CD4-positive, alpha-beta T cell treated with Interleukin-2 at 100 ng/mL for 4 hours (primary cell): ENCODE data around the gene JAKMIP1.
"Not testable (repeated sequence)": the region's sequence is repeated elsewhere in the genome, so short reads cannot be mapped to it uniquely, and the experiment has no call there.

Experiments used
- DNase-seq: peaks from one replicate; pipeline ENCODE4 v3.0.0-alpha.2; 2020; ENCODE audit warnings: low spot score

The JAKMIP1 gene

DNA sequence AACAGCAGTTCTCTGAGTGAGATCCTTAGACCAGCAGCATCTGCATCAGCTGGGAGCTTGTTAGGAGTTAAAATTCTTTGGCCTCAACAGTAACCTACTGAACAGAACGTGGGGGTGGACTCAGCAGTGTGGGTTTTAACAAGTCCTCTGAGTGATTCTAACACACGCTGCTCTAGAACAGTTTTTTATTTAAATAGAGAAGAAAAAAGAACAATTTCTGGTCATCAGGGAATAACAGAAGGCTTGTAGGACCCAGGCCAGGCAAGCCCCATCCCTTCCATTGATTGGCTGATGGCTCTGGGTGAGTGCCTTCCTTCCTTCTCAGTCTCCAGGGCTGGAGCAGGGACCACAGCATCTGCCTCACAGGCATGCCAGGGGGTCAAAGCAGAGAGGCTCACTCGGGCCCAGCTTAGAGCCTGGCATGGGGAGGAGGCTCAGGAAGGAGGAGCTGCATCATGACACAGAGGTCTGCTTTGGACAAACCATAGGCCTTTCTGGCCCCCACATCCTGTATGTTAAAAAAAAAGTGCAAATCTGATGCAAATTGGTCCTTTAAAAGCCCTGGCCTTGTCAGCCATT lies 56.7 kb downstream of the JAKMIP1 start:
- no peak for DNase-seq

DNA sequence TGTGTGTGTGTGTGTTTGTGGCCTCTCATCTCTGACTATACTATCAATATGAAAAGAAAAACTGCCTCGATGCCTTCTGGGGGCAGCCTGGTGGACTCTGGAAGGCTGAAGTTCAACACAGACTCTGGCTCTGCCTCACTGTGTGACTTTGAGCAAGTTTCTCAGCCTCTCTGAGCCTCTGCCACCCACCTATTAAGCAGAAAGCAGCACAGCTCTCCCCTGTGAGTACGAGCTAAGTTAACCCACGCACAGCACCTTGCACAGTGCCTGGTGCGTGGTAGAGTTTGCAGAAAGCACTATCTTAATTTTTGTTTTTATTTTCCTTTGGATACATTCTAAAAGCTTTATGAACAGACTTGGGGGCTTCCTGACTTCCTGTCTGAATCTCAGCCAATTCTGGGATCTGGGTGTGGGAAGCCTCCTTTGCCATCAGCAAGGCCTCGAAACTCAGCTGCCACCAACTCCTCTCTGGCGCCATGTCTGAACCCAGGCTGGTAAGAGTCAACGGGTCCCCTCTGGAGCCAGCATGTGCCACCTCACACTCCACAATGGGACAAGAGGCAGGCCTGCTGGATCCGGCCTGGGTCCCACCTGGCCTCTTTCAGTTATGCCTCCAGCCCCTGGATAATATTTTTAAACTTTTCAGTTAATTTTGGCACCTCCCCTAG lies 57.3 kb downstream of the JAKMIP1 start:
- no peak for DNase-seq

GRCh38 chr4:6142511-6142910 lies 57.8 kb downstream of the JAKMIP1 start:
- no peak for DNase-seq

DNA sequence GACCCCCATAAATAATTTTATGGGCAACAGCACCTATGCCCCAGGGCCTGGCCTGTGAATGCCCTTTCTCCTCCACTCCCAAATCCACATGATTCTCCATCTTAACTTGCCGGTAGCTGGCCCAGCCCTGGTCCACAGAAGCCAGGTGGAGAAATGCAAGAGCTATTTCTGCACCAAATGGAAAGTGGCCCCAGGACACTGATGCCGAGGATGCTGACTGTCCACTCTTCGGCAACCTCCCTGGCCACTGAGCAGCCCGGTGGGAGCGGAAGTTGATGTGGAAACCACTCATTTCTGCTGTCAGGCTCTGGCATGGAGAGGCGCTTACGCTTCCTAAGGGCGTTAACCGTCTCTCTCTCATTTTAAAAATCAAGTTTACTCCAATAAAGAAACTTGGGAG lies 58.8 kb downstream of the JAKMIP1 start:
- no peak for DNase-seq

DNA sequence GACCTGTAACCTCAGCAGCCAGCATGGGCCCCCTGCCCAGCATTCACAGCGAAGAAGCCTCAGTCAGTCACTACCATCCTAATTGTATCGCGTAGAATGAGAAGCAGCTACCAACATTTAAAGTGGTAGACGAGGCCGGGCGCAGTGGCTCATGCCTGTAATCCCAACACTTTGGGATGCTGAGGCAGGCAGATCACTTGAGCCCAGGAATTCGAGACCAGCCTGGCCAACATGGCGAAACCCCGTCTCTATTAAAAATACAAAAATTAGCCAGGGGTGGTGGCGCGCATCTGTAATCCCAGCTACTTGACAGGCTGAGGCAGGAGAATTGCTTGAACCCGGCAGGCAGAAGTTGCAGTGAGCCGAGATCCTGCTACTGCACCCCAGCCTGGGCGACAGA lies 59.3 kb downstream of the JAKMIP1 start:
- DNase-seq, result not testable (repeated sequence)

GRCh38 chr4:6137747-6138135 lies 62.6 kb downstream of the JAKMIP1 start:
- DNase-seq, result no peak

GRCh38 chr4:6137027-6137746 lies 63.2 kb downstream of the JAKMIP1 start:
- no peak for DNase-seq

GRCh38 chr4:6134612-6135220 lies 65.6 kb downstream of the JAKMIP1 start:
- peak; percentile 74 for DNase-seq

DNA sequence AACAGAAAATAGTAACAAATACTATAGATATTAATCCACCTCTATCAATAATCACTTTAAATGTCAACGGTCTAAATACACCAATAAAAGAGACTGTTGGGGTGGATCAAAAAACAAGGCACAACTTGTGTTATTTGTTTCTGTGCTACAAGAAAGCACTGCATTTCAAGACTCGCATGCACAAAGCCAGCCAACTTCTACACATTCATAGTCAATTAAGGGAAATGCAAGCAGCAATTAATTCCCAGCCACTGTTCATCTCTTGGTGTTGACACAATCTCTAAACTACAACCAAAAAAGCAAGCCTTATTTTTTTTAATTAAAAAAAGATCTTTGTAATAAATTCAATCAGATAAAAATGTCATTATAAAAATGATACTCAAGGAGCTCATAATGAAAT lies 67.6 kb downstream of the JAKMIP1 start:
- DNase-seq, result no peak

- no peak for DNase-seq
Observed at GRCh38 chr4:6128221-6128850, 72.0 kb downstream of the JAKMIP1 start.

- DNase-seq, result no peak
Observed at GRCh38 chr4:6126971-6127745, 73.2 kb downstream of the JAKMIP1 start.

- no peak for DNase-seq
Observed at GRCh38 chr4:6125103-6125651, 75.2 kb downstream of the JAKMIP1 start.

DNA sequence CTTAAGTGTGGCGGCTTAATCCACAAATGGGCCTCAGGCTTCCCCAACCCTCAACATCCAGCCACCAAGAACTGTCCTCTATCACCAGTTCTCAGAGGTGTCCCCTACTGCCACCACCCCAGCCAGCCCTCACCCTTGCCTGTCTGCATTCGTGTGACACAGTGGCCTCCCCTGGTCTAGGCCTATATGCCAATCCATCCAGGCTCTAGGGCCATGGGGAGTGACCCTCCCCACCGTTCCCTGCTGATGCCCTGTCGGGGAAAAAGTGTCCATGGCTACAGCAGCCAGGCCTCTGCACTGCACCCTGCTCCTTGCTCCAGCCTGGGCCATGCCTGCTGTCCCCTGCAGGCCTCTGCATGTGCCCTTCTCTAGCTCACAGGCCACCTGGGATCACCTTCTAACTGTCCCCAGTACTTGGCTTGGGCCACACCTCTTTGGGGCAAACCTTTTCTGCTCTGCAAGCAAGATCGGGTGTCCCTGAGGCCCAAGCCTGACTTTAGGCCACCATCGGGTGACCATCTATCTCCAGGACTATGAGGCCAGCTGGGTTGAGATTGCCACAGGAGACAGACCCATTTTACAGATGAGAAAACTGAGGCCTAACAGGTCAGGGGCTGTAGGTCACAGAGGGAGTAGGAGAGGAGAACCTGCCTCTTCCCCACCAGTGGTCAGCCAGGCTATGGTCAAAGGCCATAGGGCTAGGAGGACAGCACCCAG lies 75.8 kb downstream of the JAKMIP1 start:
- DNase-seq, result no peak

GRCh38 chr4:6123976-6124375 lies 76.4 kb downstream of the JAKMIP1 start:
- DNase-seq, result no peak

GRCh38 chr4:6123541-6123940 lies 76.8 kb downstream of the JAKMIP1 start:
- DNase-seq, result no peak

DNA sequence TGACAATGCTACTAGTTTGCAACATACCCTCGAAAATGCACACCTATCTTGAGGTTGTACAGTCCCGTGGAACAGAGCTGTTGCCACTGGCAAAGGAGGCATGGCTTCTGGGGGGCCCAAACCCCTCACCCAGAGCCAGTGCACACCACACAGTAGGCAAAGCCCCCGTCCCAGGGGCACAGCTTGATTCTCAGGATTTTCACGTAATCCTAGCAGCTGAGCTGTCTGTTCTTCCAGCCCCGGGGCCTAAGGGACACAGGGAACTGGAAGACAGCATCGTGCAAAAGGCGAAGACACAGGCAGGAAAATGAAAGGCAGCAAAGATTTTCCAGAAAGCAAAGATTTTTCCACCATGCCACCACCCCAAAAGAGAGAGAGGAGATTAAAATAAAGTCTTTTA lies 77.2 kb downstream of the JAKMIP1 start:
- DNase-seq, result no peak

DNA sequence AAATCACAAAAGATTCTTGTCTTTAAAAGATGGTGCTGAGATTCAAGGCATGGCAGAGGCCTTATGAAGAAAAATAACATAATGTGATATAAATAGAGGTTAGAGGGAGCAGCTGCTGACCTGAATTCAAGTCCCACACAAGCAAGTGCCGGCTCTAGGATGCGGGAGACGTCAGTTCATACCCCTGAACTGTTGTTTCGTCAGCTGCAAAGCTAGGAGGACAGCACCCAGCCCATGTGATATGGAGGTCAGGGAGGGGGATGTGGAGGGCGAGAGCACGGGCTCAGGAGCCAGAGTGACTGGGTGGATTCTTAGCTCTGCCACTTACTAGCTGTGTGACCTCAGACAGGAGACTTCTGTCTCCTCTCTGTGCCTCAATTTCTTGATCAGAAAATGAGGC lies 77.9 kb downstream of the JAKMIP1 start:
- DNase-seq, result no peak

- no peak for DNase-seq
Observed at GRCh38 chr4:6121941-6122340, 78.4 kb downstream of the JAKMIP1 start.

GRCh38 chr4:6121276-6121850 lies 79.0 kb downstream of the JAKMIP1 start:
- DNase-seq, result no peak

DNA sequence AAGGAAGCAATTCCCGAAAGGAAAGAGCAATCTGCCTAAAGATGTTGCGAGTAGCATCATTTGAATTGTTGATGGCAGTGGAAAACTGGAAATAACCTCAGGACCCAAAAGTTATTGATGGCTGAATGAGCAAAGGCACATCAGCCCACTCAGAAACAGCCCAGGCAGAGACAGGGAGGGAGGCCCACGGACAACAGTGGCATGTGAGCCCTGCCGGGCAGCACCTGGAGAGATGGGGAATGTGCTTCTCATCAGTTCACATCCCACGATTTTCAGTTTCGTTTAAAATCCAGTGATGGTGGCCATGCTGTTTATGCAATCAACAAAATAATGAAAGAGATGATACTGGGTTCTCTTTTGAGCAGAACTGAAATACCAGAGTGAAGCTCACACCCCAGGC lies 80.0 kb downstream of the JAKMIP1 start:
- no peak for DNase-seq
